ENCODE data around the gene CNPPD1.

CNPPD1 gene

DNA sequence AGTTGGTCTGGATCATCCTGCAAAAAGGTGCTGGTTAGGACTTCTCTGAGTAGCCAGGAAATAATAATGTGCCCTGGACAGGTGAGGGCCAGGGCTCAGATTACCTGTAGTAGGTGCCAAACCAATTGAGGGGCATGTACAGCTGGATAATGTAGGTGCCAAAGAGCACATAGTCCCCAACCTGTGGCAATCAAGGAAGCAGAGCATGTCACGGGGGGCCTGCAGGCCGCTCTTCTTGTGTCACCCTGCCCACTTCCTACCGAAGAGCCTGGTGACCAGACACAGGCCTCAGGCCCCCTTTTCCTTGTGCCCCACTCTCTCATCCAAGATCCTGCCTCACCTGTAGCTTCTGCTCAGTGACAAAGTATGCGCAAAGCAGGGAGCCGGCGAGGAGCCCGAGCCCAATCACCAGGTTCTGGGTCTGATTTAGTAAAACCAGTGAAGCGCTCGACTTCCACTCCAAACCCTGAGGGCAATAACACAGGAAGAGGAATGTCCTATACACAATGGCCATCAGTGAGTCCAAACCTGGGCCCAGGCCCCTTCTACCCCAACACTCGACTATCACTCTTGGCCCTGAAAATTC is 36.9 kb upstream of the CNPPD1 start:
- no peak for DNase-seq (ENCODE audit: low read depth)
- TF ChIP-seq, protein P1, sequence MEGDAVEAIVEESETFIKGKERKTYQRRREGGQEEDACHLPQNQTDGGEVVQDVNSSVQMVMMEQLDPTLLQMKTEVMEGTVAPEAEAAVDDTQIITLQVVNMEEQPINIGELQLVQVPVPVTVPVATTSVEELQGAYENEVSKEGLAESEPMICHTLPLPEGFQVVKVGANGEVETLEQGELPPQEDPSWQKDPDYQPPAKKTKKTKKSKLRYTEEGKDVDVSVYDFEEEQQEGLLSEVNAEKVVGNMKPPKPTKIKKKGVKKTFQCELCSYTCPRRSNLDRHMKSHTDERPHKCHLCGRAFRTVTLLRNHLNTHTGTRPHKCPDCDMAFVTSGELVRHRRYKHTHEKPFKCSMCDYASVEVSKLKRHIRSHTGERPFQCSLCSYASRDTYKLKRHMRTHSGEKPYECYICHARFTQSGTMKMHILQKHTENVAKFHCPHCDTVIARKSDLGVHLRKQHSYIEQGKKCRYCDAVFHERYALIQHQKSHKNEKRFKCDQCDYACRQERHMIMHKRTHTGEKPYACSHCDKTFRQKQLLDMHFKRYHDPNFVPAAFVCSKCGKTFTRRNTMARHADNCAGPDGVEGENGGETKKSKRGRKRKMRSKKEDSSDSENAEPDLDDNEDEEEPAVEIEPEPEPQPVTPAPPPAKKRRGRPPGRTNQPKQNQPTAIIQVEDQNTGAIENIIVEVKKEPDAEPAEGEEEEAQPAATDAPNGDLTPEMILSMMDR (IDR thresholded peaks at IDR 0.05; ENCODE audit: insufficient read depth, low read depth, low read length, missing control alignments) = no peak
- H3K4me3 ChIP-seq (ENCODE audit: low read depth, low read length) = no peak overlapping the region

DNA sequence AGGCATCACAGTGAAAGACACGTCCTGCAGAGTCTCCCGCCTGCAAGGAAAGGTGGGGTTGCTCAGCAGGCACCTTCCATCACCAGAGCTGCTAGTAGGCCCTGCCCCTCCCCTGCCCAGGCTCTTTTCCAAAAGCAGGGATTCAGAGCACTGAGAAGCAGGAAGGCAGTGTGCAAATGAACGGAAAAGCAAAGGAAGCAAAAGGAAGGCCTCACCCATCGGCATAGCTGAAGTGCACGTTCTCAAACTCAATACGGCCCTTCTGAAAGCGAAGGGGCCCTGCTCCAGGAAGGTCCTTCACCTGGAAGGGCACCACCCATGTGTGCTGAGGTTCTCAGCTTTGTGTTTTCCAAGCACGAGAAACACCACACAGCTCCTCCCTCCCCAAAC is 36.3 kb upstream of the CNPPD1 start:
- DNase-seq (ENCODE audit: low read depth) = no peak
- TF ChIP-seq, protein P1 (IDR thresholded peaks at IDR 0.05; ENCODE audit: insufficient read depth, low read depth, low read length, missing control alignments) = no peak
- no peak overlapping the region for H3K4me3 ChIP-seq (ENCODE audit: low read depth, low read length)

DNA sequence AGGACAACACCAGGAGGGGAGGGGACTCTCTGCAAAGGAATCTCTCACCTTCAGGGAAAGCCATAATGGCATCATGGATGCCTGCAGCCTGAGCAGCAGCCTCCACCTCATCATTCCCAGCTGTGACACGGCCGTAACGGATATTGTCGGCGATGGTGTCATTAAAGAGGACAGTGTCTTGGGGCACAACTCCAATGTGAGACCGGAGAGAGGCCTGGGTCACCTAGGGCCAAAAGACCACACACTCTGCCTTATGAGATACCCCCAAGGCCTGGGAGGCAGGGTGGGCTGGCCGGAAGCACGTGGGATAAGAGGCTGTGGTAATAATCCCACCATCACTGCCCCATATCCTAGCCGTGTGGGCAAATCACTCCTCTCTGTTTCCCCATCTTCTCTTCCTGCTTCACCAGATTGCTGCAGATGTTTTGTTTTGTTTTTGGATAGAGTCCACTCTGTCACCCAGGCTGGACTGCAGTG is 34.2 kb upstream of the CNPPD1 start:
- DNase-seq (ENCODE audit: low read depth) = no peak
- H3K4me3 ChIP-seq (ENCODE audit: low read depth, low read length) = no peak overlapping the region
- TF ChIP-seq, protein P1 (IDR thresholded peaks at IDR 0.05; ENCODE audit: insufficient read depth, low read depth, low read length, missing control alignments) = no peak

DNA sequence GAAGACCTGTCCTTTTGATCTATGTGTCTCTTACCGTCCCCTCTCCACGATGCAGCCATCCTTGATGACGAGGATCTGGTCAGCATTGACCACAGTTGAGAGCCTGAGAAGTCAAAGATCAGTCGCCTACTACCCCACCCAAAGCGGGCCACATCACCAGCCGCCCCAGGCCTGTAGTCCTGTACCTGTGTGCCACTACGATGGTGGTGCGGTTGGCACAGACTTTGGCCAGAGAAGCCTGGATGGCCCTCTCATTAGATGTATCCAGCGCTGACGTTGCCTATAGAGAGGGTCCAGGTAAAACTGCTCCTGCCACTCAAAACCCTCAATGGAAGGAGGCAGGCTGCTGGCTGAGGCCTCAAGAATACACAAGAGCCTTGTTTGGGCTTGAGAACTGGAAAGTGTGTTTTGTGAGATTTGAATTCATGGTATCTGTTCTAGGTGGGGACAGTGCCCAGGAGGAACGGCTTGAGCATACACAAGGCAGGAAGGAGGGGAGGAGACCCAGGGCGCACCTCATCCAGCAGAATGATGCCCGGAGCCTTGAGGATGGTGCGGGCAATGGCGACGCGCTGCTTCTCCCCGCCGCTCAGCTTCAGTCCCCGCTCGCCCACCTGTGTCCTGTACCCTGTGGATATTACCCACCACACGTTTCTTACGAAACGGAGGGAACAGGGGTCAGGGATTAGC is 33.6 kb upstream of the CNPPD1 start:
- TF ChIP-seq, protein P1 (IDR thresholded peaks at IDR 0.05; ENCODE audit: insufficient read depth, low read depth, low read length, missing control alignments) = no peak
- DNase-seq (ENCODE audit: low read depth) = no peak
- no peak overlapping the region for H3K4me3 ChIP-seq (ENCODE audit: low read depth, low read length)

DNA sequence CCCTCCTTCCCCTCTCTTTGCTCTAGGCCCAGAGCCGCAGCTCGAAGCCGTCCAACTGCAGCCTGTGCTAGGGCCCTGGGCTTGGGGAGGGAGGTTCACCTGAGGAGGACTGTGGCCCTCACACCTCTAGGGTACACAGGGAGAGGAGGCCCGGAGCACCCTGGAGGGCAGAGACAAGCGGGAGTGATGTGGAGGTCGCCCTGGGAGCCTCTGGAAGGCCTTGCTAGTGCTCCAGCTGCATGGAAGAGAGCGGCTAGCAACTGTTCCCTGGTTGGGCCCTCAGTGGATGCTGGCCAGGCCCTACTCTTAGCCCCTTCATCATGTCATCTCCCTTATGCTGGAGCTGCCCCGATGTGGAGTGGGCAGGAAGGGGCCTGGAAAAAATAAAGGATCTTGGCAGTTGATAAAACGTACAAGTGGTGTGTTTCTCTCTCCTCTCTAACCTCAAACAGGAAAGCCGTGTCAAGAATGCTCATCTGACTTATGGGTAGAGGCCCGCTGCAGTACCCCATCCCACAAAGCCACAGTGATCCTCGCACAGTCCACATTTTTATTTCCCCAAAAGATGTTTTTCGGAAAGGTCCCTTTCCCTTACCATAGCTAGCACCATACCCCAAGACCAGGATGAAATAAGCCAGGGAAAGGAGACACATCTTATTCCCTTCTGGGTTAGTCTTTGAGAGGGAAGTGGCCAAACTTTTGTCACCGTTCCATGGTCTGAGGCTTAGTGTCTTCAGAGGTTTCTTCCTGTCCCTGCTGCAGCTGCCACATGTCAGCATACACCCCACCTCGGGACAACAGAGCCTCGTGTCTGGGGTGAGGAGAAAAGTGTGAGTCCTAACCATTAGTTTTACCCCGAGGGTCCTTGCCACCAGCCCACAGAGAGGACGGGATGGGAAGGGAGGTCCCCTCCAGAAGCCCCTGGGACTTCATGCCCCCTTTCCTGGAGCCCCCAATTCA is 32.8 kb upstream of the CNPPD1 start:
- H3K4me3 ChIP-seq (ENCODE audit: low read depth, low read length) = no peak overlapping the region
- no peak for DNase-seq (ENCODE audit: low read depth)
- TF ChIP-seq, protein P1 (IDR thresholded peaks at IDR 0.05; ENCODE audit: insufficient read depth, low read depth, low read length, missing control alignments) = no peak

DNA sequence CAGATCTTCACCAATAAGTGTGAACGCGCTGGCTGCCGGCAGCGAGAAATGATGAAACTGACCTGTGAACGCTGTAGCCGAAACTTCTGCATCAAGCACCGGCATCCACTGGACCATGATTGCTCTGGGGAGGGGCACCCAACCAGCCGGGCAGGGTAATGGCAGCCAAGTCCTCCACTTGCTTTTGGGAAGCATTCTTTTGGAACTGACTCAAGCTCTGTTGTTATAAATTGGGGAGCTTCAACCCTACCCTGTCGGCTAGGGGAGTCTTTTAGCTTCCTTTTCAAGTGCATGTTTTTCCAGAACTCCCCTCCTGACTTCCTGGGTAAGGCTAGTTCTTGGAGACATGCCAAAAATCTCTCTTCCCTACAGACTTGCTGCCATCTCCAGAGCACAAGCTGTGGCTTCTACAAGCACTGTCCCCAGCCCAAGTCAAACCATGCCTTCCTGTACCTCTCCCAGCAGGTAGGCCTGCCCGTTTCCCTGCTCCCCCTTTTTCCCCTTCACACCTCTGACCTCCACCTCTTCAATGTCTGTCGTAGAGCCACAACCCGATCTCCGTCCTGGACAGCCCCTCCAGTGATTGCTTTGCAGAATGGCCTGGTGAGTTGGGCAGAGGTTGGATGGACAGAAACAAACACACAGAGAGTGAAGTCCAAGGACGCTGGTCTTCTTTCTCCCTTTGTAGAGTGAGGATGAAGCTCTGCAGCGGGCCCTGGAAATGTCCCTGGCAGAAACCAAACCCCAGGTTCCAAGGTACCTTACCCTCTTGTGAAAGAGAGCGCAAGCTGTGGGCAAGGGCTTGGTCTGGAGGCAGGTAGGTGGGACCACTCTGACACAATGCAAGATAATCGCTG is 31.4 kb upstream of the CNPPD1 start:
- no peak overlapping the region for H3K4me3 ChIP-seq (ENCODE audit: low read depth, low read length)
- TF ChIP-seq, protein P1 (IDR thresholded peaks at IDR 0.05; ENCODE audit: insufficient read depth, low read depth, low read length, missing control alignments) = no peak
- DNase-seq (ENCODE audit: low read depth) = no peak
